Measurements from ENCODE around the gene ANTKMT.

Gene ANTKMT

DNA sequence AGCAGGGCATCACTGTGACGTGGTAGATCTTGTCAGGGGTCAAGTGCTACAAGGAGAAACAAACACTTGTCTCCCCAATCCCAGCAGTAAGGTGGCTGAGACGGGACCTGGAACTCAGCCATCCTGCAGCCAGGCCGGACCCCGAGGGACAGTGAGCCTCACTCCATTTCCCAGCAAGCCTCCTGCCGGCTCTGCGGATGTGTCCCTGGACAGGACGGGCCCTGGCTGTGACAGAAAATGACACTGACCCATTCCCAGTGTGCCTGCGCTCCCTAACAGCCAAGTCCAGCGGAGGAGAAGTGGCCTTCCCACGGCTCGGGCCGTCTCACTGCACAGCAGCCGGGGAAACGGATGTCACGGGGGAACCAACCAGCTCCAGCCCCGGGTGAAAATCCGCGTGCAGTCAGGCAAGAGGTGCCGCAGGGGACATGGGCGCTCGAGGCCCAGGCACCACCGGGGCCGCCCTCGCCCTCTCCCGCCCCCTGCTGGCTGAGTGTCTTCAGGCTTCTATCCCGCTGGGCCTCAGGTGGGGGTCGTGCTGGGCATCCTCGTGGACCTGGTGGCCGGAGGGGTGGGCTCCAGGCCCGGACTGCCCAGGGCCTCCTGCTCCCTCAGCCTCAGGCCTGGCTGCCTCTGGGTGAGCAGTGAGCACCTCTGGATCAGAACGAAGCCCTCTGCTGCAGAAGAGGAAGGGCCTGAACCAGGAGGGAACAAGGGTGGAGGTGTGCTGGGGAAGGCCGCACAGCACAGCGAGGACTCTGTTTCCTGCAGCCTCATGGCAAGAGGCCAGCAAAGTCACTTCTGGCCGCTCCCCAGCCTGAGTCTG is 12.6 kb downstream of the ANTKMT start:
- no peak overlapping the region for H2BK12ac ChIP-seq (ENCODE audit: low read length)
- H3K27me3 ChIP-seq (ENCODE audit: insufficient read depth, low read length), result no peaks in the 10 kb centered on the region
- DNase-seq, result peak in 1 of 2 donors; percentile 50
- H2AFZ ChIP-seq (ENCODE audit: insufficient read depth, low read length, poor library complexity), result no peak overlapping the region
- H3K4me1 ChIP-seq (ENCODE audit: control insufficient read depth in 1 of 2, insufficient read depth in 2 of 2, low read length in 2 of 2), result peaks cover under 1% of the 10 kb centered on the region in 2 experiments
- H3K79me1 ChIP-seq (ENCODE audit: low read length), result peaks cover under 1% of the 10 kb centered on the region
- H2BK120ac ChIP-seq (ENCODE audit: insufficient read depth, low read length, poor library complexity), result no peak overlapping the region
- WGBS (ENCODE audit: extremely low coverage, insufficient coverage, insufficient read length), result no CpG with 5 or more reads among the region's 34 CpGs
- no peak overlapping the region for H3K4me2 ChIP-seq (ENCODE audit: low read length)
- no peak overlapping the region for H3K4ac ChIP-seq (ENCODE audit: low read depth, low read length)
- H3K79me2 ChIP-seq (ENCODE audit: control insufficient read depth, insufficient read depth, low read length, poor library complexity), result no peaks in the 10 kb centered on the region
- no peak overlapping the region for H2BK5ac ChIP-seq (ENCODE audit: low read depth, low read length, poor library complexity)
- no peak overlapping the region for H4K8ac ChIP-seq (ENCODE audit: low read depth, low read length)
- H2AK5ac ChIP-seq (ENCODE audit: low read length), result no peak overlapping the region
- no peak overlapping the region for H4K91ac ChIP-seq (ENCODE audit: low read depth, low read length)
- H3K14ac ChIP-seq (ENCODE audit: low read length), result no peak overlapping the region
- no peak overlapping the region for H3K9ac ChIP-seq (ENCODE audit: low read length)
- H4K12ac ChIP-seq (ENCODE audit: low read depth, low read length), result no peak overlapping the region
- H3K18ac ChIP-seq (ENCODE audit: low read length), result no peak overlapping the region
- H3K27ac ChIP-seq (ENCODE audit: low read depth, low read length), result no peak overlapping the region
- H3K36me3 ChIP-seq (ENCODE audit: control insufficient read depth in 1 of 2, insufficient read depth in 2 of 2, low read length in 2 of 2), result peaks cover 49 to 60% of the 10 kb centered on the region in 2 experiments
- no peak overlapping the region for H3K23ac ChIP-seq (ENCODE audit: low read length)
- H3K9me3 ChIP-seq (ENCODE audit: insufficient read depth, low read depth, low read length), result no peaks in the 10 kb centered on the region
- H3K4me3 ChIP-seq (ENCODE audit: low read depth, low read length), result no peak overlapping the region

DNA sequence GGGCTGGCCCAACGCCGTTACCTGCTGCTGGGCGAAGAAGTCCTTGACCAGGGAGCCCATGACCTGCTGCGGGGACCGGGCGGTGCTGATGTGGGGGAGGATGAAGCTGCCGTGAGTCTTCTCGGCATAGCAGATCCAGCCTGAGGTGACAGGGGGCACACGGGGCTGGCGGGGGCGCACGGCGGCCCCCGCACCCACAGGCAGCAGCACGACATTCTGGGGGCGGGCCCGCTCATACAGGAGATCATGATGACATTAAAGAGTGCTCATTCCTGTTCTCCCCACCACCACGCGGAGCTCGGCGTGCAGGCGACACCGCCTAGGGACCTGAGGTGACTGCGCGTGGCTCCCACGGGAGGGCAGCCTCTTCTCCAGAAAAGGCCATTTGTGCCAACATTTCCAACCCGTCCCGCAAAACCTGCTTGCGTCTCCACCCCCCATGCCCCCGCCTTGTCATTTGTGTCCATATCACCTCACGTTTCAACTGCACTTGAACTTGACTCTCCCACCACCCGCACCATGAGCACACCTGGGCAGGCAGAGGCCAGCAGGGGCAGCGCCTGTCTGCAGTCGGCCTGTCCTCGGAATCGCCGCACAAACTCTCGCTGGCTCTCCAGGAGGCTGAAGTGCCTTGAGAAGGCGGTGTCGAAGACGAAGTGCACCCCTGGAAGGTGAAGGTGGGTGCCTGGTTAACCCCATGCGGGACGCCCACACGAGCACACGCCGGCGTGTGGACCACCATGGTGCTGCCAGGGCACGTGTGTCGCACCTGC is 13.4 kb downstream of the ANTKMT start:
- H3K14ac ChIP-seq (ENCODE audit: low read length), result no peak overlapping the region
- no peaks in the 10 kb centered on the region for H3K9me3 ChIP-seq (ENCODE audit: insufficient read depth, low read depth, low read length)
- no peak overlapping the region for H4K12ac ChIP-seq (ENCODE audit: low read depth, low read length)
- peaks cover 49 to 60% of the 10 kb centered on the region in 2 experiments for H3K36me3 ChIP-seq (ENCODE audit: control insufficient read depth in 1 of 2, insufficient read depth in 2 of 2, low read length in 2 of 2)
- H3K4me3 ChIP-seq (ENCODE audit: low read depth, low read length), result no peak overlapping the region
- no peaks in the 10 kb centered on the region for H3K4me1 ChIP-seq (ENCODE audit: control insufficient read depth in 1 of 2, insufficient read depth in 2 of 2, low read length in 2 of 2)
- H4K91ac ChIP-seq (ENCODE audit: low read depth, low read length), result no peak overlapping the region
- H3K4ac ChIP-seq (ENCODE audit: low read depth, low read length), result no peak overlapping the region
- no peak overlapping the region for H3K23ac ChIP-seq (ENCODE audit: low read length)
- H3K79me1 ChIP-seq (ENCODE audit: low read length), result no peaks in the 10 kb centered on the region
- no peak overlapping the region for H2BK5ac ChIP-seq (ENCODE audit: low read depth, low read length, poor library complexity)
- H2BK120ac ChIP-seq (ENCODE audit: insufficient read depth, low read length, poor library complexity), result no peak overlapping the region
- H2AK5ac ChIP-seq (ENCODE audit: low read length), result no peak overlapping the region
- H4K8ac ChIP-seq (ENCODE audit: low read depth, low read length), result no peak overlapping the region
- no peaks in the 10 kb centered on the region for H3K27me3 ChIP-seq (ENCODE audit: insufficient read depth, low read length)
- no peak overlapping the region for H3K9ac ChIP-seq (ENCODE audit: low read length)
- no peak overlapping the region for H3K4me2 ChIP-seq (ENCODE audit: low read length)
- H2BK12ac ChIP-seq (ENCODE audit: low read length), result no peak overlapping the region
- no peak overlapping the region for H2AFZ ChIP-seq (ENCODE audit: insufficient read depth, low read length, poor library complexity)
- WGBS (ENCODE audit: extremely low coverage, insufficient coverage, insufficient read length), result no CpG with 5 or more reads among the region's 49 CpGs
- no peak for DNase-seq
- H3K27ac ChIP-seq (ENCODE audit: low read depth, low read length), result no peak overlapping the region
- H3K79me2 ChIP-seq (ENCODE audit: control insufficient read depth, insufficient read depth, low read length, poor library complexity), result no peaks in the 10 kb centered on the region
- H3K18ac ChIP-seq (ENCODE audit: low read length), result no peak overlapping the region

GRCh38 chr16:734981-735881 is 14.3 kb downstream of the ANTKMT start:
- Histone ChIP-seq H3K79me1 (ENCODE audit: low read length) (no peaks in the 10 kb centered on the region), H4K8ac (ENCODE audit: low read depth, low read length) (no peak overlapping the region), H2BK12ac (ENCODE audit: low read length) (no peak overlapping the region), H4K12ac (ENCODE audit: low read depth, low read length) (no peak overlapping the region), H3K27ac (ENCODE audit: low read depth, low read length) (no peak overlapping the region), H3K18ac (ENCODE audit: low read length) (no peak overlapping the region), H3K14ac (ENCODE audit: low read length) (no peak overlapping the region), H3K4ac (ENCODE audit: low read depth, low read length) (no peak overlapping the region), H3K4me3 (ENCODE audit: low read depth, low read length) (no peak overlapping the region), H2BK5ac (ENCODE audit: low read depth, low read length, poor library complexity) (no peak overlapping the region), H3K79me2 (ENCODE audit: control insufficient read depth, insufficient read depth, low read length, poor library complexity) (peaks cover under 1% of the 10 kb centered on the region), H4K91ac (ENCODE audit: low read depth, low read length) (no peak overlapping the region), H2AK5ac (ENCODE audit: low read length) (no peak overlapping the region), H2BK120ac (ENCODE audit: insufficient read depth, low read length, poor library complexity) (no peak overlapping the region), H2AFZ (ENCODE audit: insufficient read depth, low read length, poor library complexity) (no peak overlapping the region), H3K9me3 (ENCODE audit: insufficient read depth, low read depth, low read length) (no peaks in the 10 kb centered on the region), H3K23ac (ENCODE audit: low read length) (no peak overlapping the region), H3K4me2 (ENCODE audit: low read length) (no peak overlapping the region), H3K4me1 (ENCODE audit: control insufficient read depth in 1 of 2, insufficient read depth in 2 of 2, low read length in 2 of 2) (peaks cover 0 to 6% of the 10 kb centered on the region in 2 experiments), H3K9ac (ENCODE audit: low read length) (no peak overlapping the region), H3K36me3 (ENCODE audit: control insufficient read depth in 1 of 2, insufficient read depth in 2 of 2, low read length in 2 of 2) (peaks cover 47 to 59% of the 10 kb centered on the region in 2 experiments), H3K27me3 (ENCODE audit: insufficient read depth, low read length) (no peaks in the 10 kb centered on the region)
- no peak for DNase-seq
- no CpG with 5 or more reads among the region's 25 CpGs for WGBS (ENCODE audit: extremely low coverage, insufficient coverage, insufficient read length)

- peaks cover 47 to 57% of the 10 kb centered on the region in 2 experiments for H3K36me3 ChIP-seq (ENCODE audit: control insufficient read depth in 1 of 2, insufficient read depth in 2 of 2, low read length in 2 of 2)
- WGBS (ENCODE audit: extremely low coverage, insufficient coverage, insufficient read length), result no CpG with 5 or more reads among the region's 13 CpGs
- no peak overlapping the region for H2BK120ac ChIP-seq (ENCODE audit: insufficient read depth, low read length, poor library complexity)
- H3K79me1 ChIP-seq (ENCODE audit: low read length), result peaks cover 5% of the 10 kb centered on the region
- H4K91ac ChIP-seq (ENCODE audit: low read depth, low read length), result no peak overlapping the region
- no peaks in the 10 kb centered on the region for H3K27me3 ChIP-seq (ENCODE audit: insufficient read depth, low read length)
- H3K4me1 ChIP-seq (ENCODE audit: control insufficient read depth in 1 of 2, insufficient read depth in 2 of 2, low read length in 2 of 2), result peaks cover 0 to 8% of the 10 kb centered on the region in 2 experiments
- no peak overlapping the region for H3K23ac ChIP-seq (ENCODE audit: low read length)
- no peak for DNase-seq
- no peak overlapping the region for H3K27ac ChIP-seq (ENCODE audit: low read depth, low read length)
- peaks cover 5% of the 10 kb centered on the region for H3K79me2 ChIP-seq (ENCODE audit: control insufficient read depth, insufficient read depth, low read length, poor library complexity)
- no peak overlapping the region for H3K4me3 ChIP-seq (ENCODE audit: low read depth, low read length)
- H4K12ac ChIP-seq (ENCODE audit: low read depth, low read length), result no peak overlapping the region
- no peak overlapping the region for H2BK5ac ChIP-seq (ENCODE audit: low read depth, low read length, poor library complexity)
- H2AFZ ChIP-seq (ENCODE audit: insufficient read depth, low read length, poor library complexity), result no peak overlapping the region
- no peak overlapping the region for H2AK5ac ChIP-seq (ENCODE audit: low read length)
- no peak overlapping the region for H3K9ac ChIP-seq (ENCODE audit: low read length)
- H3K4me2 ChIP-seq (ENCODE audit: low read length), result no peak overlapping the region
- no peak overlapping the region for H3K18ac ChIP-seq (ENCODE audit: low read length)
- H3K4ac ChIP-seq (ENCODE audit: low read depth, low read length), result no peak overlapping the region
- no peak overlapping the region for H2BK12ac ChIP-seq (ENCODE audit: low read length)
- H3K14ac ChIP-seq (ENCODE audit: low read length), result no peak overlapping the region
- H4K8ac ChIP-seq (ENCODE audit: low read depth, low read length), result no peak overlapping the region
- H3K9me3 ChIP-seq (ENCODE audit: insufficient read depth, low read depth, low read length), result no peaks in the 10 kb centered on the region
Measured at GRCh38 chr16:735982-736453, 15.1 kb downstream of the ANTKMT start.
